Activated T-helper 1 cell treated with Interleukin-2 at 50 U/mL for 16 hours (primary cell): Measurements from ENCODE around the gene RITA1.

ENCODE experiments used
- DNase-seq: peaks from one replicate; pipeline ENCODE4 v3.0.0-alpha.2; 2020; ENCODE audit warnings: low read depth

Gene RITA1

GRCh38 chr12:113179023-113179422 lies 6.5 kb upstream of the RITA1 start:
- DNase-seq, result no peak

GRCh38 chr12:113180333-113180732 lies 5.2 kb upstream of the RITA1 start:
- no peak for DNase-seq

GRCh38 chr12:113181975-113182374 lies 3.5 kb upstream of the RITA1 start:
- no peak for DNase-seq

- no peak for DNase-seq
Measured at GRCh38 chr12:113183030-113183589, 2.4 kb upstream of the RITA1 start.

- DNase-seq, result no peak
Measured at GRCh38 chr12:113184098-113184899, 1.2 kb upstream of the RITA1 start.

- DNase-seq, result peak; percentile 75
Measured at GRCh38 chr12:113184900-113185179, 681 bp upstream of the RITA1 start.

- no peak for DNase-seq
Measured at GRCh38 chr12:113186033-113186365, 478 bp downstream of the RITA1 start.

GRCh38 chr12:113186666-113187325 lies 1.3 kb downstream of the RITA1 start:
- DNase-seq, result no peak

- DNase-seq, result no peak
Measured at GRCh38 chr12:113189361-113189760, 3.8 kb downstream of the RITA1 start.

- DNase-seq, result no peak
Measured at GRCh38 chr12:113190761-113191160, 5.2 kb downstream of the RITA1 start.

GRCh38 chr12:113191227-113191626 lies 5.7 kb downstream of the RITA1 start:
- no peak for DNase-seq

- DNase-seq, result no peak
Measured at GRCh38 chr12:113194971-113195391, 9.5 kb downstream of the RITA1 start.

GRCh38 chr12:113195598-113195997 lies 10.1 kb downstream of the RITA1 start:
- no peak for DNase-seq

- DNase-seq, result no peak
Measured at GRCh38 chr12:113196582-113196981, 11.1 kb downstream of the RITA1 start.

GRCh38 chr12:113196990-113197389 lies 11.5 kb downstream of the RITA1 start:
- DNase-seq, result peak; percentile 16

GRCh38 chr12:113197518-113198077 lies 12.1 kb downstream of the RITA1 start:
- no peak for DNase-seq

- DNase-seq, result no peak
Measured at GRCh38 chr12:113198296-113198695, 12.8 kb downstream of the RITA1 start.

- no peak for DNase-seq
Measured at GRCh38 chr12:113200021-113200797, 14.7 kb downstream of the RITA1 start.

GRCh38 chr12:113201187-113202177 lies 16.0 kb downstream of the RITA1 start:
- no peak for DNase-seq

GRCh38 chr12:113202300-113203075 lies 17.0 kb downstream of the RITA1 start:
- DNase-seq, result no peak
